Measurements from ENCODE around the gene RNF224. TPM values are rescaled to one million over a fixed set of nuclear protein-coding genes. Genes with fewer than 3 reads are reported as not detected.

RNF224 gene
- total RNA-seq, 4 donors from 2014 or later: 0.21 TPM; not detected in 3

DNA sequence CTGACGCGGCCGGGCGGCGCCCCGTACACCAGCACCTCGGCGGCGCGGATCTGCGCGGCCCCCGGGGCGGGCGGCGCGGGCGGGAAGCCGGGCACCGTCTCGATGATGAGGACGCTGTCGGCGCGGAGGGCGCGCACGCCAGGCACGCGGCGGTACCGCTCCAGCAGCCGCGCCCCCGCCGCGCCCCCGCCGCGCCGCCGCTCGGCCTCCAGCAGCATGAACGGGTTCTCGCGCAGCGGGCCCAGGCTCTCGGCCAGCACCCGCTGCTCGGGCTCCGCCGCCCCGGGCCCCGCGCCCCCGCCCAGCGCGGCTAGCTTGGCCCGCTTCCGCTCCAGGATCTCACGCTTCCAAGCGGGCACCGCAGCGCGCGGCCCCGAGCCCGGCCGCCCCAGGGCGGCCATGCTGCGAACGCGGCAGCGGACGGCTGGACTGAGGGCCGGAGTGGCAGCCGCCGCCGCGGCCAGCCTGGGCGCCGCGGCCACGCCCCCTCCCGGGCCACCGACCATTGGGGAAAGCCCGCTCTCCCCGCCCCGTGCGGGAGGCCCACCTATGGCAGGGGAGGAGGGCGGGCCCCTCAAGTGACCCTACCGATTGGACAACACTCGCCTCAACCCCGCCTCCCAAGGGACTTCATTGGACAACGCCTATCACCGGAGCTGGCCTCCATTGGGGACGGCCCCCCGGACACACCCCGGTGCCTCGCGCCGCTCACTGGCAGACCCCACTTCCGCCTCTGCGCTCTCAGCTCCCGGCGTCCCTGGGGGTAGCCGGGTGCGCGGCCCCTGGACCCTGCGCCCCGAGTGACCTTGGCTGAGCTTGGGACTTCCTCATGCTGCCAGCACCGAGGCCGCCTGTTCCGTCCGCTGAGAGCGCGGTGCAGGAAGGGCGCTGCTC, 26.7 kb upstream of the RNF224 start, which contains the start of gene TPRN:
TPRN (minus strand) TSS at position 431 of the 894 bp plus-strand sequence; CDS start at position 401, 30 bp downstream.
- peaks cover 20 to 26% of the 10 kb centered on the region in 2 donors for H3K4me1 ChIP-seq
- H3K4me3 ChIP-seq: peak within 1 kb of the TSS; percentile 54 to 57
- TF ChIP-seq, protein P1, sequence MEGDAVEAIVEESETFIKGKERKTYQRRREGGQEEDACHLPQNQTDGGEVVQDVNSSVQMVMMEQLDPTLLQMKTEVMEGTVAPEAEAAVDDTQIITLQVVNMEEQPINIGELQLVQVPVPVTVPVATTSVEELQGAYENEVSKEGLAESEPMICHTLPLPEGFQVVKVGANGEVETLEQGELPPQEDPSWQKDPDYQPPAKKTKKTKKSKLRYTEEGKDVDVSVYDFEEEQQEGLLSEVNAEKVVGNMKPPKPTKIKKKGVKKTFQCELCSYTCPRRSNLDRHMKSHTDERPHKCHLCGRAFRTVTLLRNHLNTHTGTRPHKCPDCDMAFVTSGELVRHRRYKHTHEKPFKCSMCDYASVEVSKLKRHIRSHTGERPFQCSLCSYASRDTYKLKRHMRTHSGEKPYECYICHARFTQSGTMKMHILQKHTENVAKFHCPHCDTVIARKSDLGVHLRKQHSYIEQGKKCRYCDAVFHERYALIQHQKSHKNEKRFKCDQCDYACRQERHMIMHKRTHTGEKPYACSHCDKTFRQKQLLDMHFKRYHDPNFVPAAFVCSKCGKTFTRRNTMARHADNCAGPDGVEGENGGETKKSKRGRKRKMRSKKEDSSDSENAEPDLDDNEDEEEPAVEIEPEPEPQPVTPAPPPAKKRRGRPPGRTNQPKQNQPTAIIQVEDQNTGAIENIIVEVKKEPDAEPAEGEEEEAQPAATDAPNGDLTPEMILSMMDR (IDR thresholded peaks at IDR 0.05): no peak
- TF ChIP-seq POLR2A (IDR thresholded peaks at IDR 0.05): peak; percentile 81 to 89
- peak; percentile 99 for DNase-seq
- H3K36me3 ChIP-seq: no peaks in the 10 kb centered on the region
- no peaks in the 10 kb centered on the region for H3K9me3 ChIP-seq
- H3K27ac ChIP-seq: peak within 1 kb of the TSS; percentile 50 to 73
- intact Hi-C loops (cut with DNase I; ENCODE audit: low total_unique reads): no loop called here
- H3K27me3 ChIP-seq: no peaks in the 10 kb centered on the region

DNA sequence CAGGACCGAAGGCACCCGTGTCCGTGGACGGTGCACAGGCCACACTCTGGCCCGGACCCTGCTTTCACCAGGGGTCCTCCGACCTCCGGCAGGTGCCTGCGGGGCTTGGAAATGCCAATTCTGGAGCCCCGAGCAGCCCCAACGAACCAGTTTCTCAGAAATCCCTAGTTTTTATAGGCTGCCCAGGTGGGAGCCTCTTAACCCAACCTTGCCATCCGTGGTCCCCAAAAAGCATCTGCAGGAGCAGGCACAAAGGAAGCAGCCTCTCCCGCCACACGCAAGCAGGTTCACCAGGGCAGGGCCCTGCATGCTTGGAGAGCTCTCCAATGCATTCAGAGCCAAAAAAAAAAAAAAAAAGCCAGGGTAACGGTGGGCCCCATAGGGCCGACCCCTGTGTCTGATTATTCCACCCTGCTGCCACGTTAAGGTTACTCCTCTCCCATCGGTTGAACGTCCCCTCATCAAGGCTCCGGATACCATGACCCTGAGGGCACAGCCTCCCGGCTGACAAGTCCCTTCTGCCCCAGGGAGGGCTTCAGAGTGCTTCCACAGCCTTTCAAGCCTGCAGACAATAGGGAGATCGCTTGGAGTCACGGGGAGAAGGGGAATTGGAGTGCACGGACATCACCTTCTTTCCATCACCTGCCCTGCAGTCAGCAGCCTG, 26.0 kb upstream of the RNF224 start:
- H3K27ac ChIP-seq: peak overlapping the region in 1 of 2 donors; percentile 73
- DNase-seq: no peak
- peak overlapping the region; percentile 50 to 54 for H3K4me3 ChIP-seq
- H3K27me3 ChIP-seq: no peaks in the 10 kb centered on the region
- H3K4me1 ChIP-seq: peaks cover 21 to 26% of the 10 kb centered on the region in 2 donors
- no peaks in the 10 kb centered on the region for H3K36me3 ChIP-seq
- no peaks in the 10 kb centered on the region for H3K9me3 ChIP-seq
- TF ChIP-seq, protein P1 (IDR thresholded peaks at IDR 0.05): no peak
- no peak for TF ChIP-seq POLR2A (IDR thresholded peaks at IDR 0.05)
- intact Hi-C loops (cut with DNase I; ENCODE audit: low total_unique reads): no loop called here

GRCh38 chr9:137202966-137203365, 24.3 kb upstream of the RNF224 start:
- TF ChIP-seq, protein P1 (IDR thresholded peaks at IDR 0.05): no peak
- no peak for TF ChIP-seq POLR2A (IDR thresholded peaks at IDR 0.05)
- no peaks in the 10 kb centered on the region for H3K9me3 ChIP-seq
- H3K27ac ChIP-seq: no peak overlapping the region
- peaks cover 23 to 26% of the 10 kb centered on the region in 2 donors for H3K4me1 ChIP-seq
- intact Hi-C loops (cut with DNase I; ENCODE audit: low total_unique reads): no loop called here
- H3K27me3 ChIP-seq: no peaks in the 10 kb centered on the region
- no peak for DNase-seq
- H3K36me3 ChIP-seq: no peaks in the 10 kb centered on the region
- H3K4me3 ChIP-seq: no peak overlapping the region

DNA sequence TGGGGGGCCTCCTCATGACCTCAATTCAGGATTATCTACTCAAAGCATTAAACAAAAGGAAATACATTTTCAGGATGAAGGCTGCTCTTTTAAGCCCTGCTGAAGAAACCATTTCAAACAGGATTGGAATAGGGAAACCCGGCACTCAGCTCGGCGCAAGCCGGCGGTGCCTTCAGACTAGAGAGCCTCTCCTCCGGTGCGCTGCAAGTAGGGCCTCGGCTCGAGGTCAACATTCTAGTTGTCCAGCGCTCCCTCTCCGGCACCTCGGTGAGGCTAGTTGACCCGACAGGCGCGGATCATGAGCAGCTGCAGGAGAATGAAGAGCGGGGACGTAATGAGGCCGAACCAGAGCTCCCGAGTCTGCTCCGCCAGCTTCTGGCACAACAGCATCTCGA, 22.6 kb upstream of the RNF224 start:
- H3K4me1 ChIP-seq: peaks cover 11 to 16% of the 10 kb centered on the region in 2 donors
- no peak for TF ChIP-seq POLR2A (IDR thresholded peaks at IDR 0.05)
- TF ChIP-seq, protein P1 (IDR thresholded peaks at IDR 0.05): no peak
- DNase-seq: no peak
- H3K9me3 ChIP-seq: no peaks in the 10 kb centered on the region
- intact Hi-C loops (cut with DNase I; ENCODE audit: low total_unique reads): no loop called here
- H3K27ac ChIP-seq: no peak overlapping the region
- no peaks in the 10 kb centered on the region for H3K36me3 ChIP-seq
- peak overlapping the region; percentile 86 to 91 for H3K4me3 ChIP-seq
- H3K27me3 ChIP-seq: no peaks in the 10 kb centered on the region
